Mesenteric fat pad (tissue), 1 donor: ENCODE results near the gene SHKBP1. TPM values are rescaled to one million over a fixed set of nuclear protein-coding genes. Genes with fewer than 3 reads are reported as not detected.
"Not testable (repeated sequence)": the region's sequence is repeated elsewhere in the genome, so short reads cannot be mapped to it uniquely, and the experiment has no call there.

Experiments
- DNase-seq: peaks from one replicate; pipeline ENCODE4 v3.0.0-alpha.2; 2020; ENCODE audit warnings: low spot score
- total RNA-seq: library from RNA; stranded (reverse); fragmentation: NEBNext Ultra II Directional; extraction: Animal tissue kit (Norgen Biotek cat#: 25700); gene quantifications from one replicate; pipeline ENCODE4 v1.2.1, GENCODE V29; 2021
- donor health status: DM: yes; HTN: yes; CAD: no.

Gene SHKBP1
- total RNA-seq, 1 donor from 2014 or later = 54.3 TPM

- no peak for DNase-seq
Observed at GRCh38 chr19:40613690-40614621, 37.3 kb downstream of the SHKBP1 start.

- DNase-seq = no peak
Observed at GRCh38 chr19:40614622-40615411, 38.1 kb downstream of the SHKBP1 start.

GRCh38 chr19:40616178-40616577, 39.5 kb downstream of the SHKBP1 start:
- no peak for DNase-seq

- no peak for DNase-seq
Observed at GRCh38 chr19:40616941-40617340, 40.3 kb downstream of the SHKBP1 start.

GRCh38 chr19:40617961-40618360, 41.3 kb downstream of the SHKBP1 start:
- no peak for DNase-seq

- no peak for DNase-seq
Observed at GRCh38 chr19:40619333-40620160, 42.9 kb downstream of the SHKBP1 start.

- DNase-seq = no peak
Observed at GRCh38 chr19:40620161-40620485, 43.5 kb downstream of the SHKBP1 start.

GRCh38 chr19:40621283-40621682, 44.6 kb downstream of the SHKBP1 start:
- no peak for DNase-seq

- no peak for DNase-seq
Observed at GRCh38 chr19:40621966-40622772, 45.5 kb downstream of the SHKBP1 start.

GRCh38 chr19:40622773-40623075, 46.1 kb downstream of the SHKBP1 start:
- DNase-seq = no peak

- no peak for DNase-seq
Observed at GRCh38 chr19:40623403-40624251, 47.0 kb downstream of the SHKBP1 start.

GRCh38 chr19:40624369-40625153, 47.9 kb downstream of the SHKBP1 start:
- DNase-seq = not testable (repeated sequence)

GRCh38 chr19:40625406-40626120, 48.9 kb downstream of the SHKBP1 start:
- no peak for DNase-seq

- no peak for DNase-seq
Observed at GRCh38 chr19:40626918-40627317, 50.2 kb downstream of the SHKBP1 start.

- DNase-seq = no peak
Observed at GRCh38 chr19:40627486-40628279, 51.0 kb downstream of the SHKBP1 start.

GRCh38 chr19:40629346-40629745, 52.7 kb downstream of the SHKBP1 start:
- no peak for DNase-seq

GRCh38 chr19:40630571-40631160, 54.0 kb downstream of the SHKBP1 start:
- DNase-seq = no peak
